Measurements from ENCODE around the gene RTF1. TPM values are rescaled to one million over a fixed set of nuclear protein-coding genes. Genes with fewer than 3 reads are reported as not detected.

Gene RTF1
- total RNA-seq, 1 donor from 2014 or later, result 25.4 TPM

DNA sequence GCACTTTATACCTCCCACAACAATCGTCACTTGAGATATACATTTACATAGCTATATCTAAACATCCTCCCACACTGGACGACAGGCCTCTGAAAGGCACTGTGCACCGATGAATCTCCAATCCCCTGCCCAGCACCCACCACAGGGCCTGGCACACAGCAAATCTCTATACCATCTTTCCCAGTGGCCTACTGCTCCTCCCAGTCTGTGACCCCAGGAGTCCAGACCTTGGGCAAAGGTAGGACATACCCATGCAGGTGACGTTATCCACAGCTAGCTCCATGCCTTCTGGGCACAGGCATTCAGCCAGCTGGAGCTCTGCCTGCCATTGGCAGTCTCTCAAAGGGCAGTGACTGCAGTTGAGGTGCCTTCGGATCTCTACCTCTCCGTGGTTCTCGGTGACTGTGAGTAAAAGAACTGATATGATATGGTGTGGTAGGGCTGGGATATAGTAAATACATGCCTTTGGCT, 91.0 kb downstream of the RTF1 start:
- no peak for DNase-seq

DNA sequence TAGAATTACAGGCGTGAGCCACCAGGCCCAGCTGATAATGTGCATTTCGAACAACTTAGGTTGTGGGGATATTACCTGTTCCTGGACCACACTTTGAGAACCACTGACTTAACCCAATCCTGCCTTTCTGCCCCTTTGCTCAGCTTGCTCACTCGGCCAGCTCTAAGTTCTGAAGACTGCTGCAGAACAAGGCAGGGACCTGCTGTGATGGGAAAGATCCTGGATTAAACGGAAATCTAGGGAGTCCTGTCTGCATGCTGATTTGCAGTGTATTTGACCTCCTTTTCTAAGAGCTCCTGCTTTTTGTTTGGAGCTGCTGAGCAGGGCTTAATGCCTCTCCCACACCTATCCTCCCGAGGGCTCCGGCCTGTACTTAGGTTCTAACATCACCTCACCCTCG, 93.8 kb downstream of the RTF1 start:
- DNase-seq, result no peak

DNA sequence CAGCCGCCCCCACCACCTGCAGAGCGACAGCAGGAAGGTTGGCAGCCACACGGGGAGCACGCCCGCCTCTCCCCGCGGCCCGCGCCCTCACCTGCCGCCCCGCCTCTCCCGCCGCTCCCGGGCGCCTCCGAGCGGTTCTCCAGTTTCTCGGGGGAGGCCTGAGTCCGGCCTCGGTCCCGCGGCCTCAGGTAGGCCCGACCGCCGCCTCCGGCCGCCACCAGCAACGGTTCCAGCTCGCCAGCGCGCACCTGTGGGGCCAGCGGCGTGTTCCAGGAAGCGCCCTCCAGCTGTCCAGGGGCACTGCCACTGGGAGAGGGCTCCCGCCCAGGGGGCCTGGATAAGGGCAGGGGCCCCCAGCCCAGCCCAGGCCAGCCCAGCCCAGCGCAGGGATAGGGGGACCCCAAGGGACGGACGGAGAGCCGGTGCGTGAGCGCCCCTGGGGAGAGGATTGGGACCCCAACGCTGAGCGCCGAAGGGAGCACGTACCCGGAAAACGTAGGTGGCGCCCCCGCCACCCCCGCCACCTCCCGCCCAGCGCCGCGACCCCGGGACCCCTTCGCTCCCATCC, 94.5 kb downstream of the RTF1 start:
- DNase-seq, result no peak

DNA sequence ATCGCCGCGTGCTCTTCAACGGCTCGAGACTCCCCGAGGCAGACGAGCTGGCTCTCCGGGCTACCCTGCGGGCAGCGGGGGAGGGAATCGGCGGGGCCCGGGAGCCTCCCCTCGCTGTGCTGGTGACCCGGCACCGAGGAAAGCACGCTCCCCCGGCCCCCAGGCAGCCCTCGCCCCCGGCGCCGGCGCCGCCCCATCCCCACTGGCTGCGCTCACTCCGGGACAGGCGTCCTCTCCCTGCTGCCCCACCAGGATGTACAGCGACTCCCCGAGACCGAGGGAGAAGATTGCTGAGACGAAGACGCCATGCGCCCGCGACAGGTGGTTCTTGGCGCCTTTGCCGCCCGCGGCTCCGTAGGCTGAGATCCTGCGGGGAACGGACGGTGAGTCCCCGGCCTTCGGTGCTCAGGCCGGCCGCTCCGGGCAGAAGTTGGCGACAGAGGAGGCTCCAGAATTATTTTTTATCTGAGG, 95.0 kb downstream of the RTF1 start:
- peak; percentile 10 for DNase-seq

DNA sequence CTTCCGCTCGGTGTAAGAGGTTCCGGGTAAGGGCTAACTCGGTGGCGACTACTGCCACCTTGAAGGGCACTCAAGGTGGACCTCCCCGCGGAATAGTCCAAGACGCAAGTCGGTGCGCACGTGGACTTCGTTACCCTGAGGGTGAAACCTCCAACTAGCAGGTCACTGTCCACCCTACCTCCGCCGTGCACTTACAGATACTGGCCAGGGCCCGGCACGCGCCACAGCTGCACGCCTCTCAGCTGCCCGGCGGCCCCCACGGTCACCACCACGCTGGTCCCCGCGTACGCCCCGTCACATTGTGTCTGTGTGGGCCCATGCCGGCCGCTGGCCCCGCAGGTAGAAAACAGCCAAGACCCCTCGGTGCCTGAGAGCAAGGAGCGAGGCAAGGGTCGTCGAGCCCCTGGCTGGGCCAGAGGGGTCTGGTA, 95.6 kb downstream of the RTF1 start:
- no peak for DNase-seq

DNA sequence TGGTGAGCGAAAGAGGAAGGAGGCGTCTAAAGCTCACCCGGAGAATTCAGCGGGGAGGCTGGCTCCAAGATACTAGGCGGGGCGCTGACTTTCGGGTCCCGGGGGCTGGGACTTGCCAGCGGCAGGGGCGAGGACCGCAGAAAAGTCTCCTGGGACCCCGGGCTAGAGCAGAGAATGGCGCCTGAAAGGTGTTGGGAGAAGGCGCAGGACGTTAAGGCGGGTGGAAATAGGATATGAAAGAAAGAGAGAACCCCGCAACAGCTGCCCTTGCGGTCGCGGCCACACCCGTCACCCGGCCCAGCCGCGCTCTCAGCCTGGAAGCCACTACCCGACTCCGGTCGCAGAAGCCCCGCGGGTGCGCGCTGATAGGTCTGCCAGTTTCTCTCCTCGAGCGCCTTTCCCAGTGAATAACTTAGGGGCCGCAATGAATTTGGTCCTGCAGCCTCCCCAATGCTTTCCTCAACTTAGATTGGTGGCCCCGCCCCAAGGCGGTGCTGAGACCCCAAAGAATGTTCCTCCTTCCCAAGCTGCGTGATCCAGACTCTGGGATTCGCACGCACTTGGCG, 96.1 kb downstream of the RTF1 start:
- peak; percentile 19 for DNase-seq

DNA sequence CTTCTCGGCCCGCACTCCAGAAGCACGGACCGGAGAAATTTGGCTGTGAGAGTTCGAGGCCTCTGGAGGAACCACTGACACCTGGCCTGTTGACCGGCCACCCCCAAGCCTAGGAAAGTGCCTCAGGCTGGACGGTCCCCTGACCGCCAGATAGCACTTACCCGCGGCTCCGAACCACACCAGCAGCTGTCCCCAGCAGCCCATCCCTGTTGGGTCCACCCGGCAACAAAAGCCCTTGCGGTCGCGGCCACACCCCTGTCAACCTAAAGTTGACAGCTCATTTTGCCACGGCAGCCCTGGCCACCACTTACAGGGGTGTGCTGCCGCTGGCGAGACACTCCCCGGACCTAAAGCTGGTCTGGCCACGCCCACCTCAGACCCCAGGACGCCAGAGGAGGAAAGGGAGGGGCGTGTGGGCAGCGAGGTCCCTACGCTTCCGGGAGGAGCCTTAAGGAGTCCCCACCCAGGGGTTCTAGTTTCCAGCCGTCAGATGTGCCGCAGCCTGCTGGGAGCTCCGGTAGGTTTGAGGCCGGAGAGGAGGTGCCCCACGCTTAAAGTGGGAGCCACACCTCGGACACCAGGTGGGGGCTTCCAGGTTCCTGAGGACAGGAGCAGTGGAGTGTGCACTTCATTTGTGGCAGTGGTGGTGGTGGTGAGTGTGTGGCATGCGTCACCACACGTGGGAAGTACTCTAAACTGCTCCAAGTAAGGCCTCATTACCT, 96.8 kb downstream of the RTF1 start, which contains the start of gene LTK:
Gene LTK, minus strand, starts transcription at position 322 of the 722 bp plus-strand sequence. Its CDS starts 118 bp downstream, at position 204.
- DNase-seq, result no peak

DNA sequence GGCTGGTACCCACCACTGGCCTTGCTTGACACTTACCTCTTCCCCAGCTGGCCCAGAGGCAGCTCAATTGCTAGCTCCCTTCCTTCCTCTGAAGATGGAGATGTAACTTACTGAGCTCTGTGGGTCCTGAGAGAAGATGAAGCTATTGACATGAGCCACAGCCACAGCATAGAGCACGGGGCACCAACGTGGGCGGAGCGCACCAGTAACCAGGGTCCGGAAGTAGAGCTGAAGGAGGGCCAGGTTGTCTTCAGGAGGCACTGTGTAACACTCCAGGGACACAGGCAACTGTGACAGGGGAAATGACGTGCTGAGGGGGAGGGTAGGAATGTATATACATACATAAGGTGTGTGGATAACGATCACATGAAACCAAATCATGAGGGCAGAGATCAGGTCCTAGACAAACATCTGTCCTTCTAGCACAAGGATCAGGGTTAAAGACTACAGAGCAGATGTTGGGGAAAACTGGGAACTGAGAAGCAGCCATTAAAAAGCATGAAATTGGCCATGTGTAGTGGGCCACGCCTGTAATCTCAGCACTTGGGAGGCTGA, 101.1 kb downstream of the RTF1 start:
- DNase-seq, result no peak

DNA sequence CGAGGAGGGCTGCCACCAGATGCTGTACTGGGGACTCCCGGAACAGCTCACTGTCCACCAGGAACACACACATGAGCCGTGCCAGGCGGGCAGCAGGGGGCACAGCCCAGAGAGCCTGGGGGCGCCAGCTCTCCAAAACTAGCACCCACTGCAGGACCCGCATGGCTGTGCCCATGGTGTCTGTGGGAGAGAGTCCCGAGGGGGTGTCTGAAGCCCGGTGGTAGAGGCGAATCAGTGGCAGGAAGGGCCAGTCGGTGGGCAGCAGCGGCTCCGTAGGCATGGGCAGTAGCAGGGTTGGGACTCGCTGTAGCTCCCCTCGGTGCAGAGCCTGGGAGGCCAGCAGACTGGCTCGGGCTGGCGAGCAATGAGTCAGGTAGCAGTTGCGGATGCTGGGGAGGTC, 103.7 kb downstream of the RTF1 start:
- no peak for DNase-seq

DNA sequence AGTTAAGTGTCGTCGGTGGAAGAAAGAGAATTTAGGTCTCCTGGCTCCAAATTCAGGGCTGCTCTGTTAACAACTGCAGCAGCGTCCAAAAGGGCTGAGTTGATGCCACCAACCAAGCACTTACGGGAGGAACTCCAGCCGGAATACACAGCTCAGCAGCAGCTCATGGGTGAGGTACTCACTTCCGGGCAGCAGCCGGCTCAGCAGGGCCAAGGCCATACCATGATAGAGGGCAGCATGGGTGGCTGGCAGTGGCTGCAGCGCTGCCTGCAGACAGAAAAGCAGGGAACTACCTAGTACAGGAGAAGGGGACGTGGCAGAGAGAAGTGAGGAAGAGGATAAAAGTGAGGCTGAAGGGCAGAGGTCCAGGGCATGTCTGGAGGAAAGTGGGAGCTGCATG, 104.7 kb downstream of the RTF1 start:
- DNase-seq, result no peak

DNA sequence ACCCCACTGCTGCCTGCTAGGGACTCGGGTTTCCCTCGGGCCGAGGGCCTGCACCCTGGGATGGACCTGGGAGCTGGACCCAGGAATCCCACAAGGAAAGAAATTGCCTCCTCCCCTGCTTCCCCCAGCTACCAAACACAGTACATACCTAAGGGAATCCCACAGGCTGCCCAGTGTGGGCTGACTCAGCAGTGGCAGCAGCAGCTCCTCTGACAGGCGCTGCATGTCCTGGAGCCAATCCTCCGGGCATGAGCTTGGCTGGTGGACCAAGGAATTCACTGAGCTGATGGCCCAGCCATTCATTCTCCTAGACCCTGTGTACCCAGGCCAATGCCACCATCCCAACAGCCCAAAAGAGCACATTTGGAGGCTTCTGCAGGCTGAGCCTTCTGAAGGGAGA, 106.2 kb downstream of the RTF1 start:
- no peak for DNase-seq

DNA sequence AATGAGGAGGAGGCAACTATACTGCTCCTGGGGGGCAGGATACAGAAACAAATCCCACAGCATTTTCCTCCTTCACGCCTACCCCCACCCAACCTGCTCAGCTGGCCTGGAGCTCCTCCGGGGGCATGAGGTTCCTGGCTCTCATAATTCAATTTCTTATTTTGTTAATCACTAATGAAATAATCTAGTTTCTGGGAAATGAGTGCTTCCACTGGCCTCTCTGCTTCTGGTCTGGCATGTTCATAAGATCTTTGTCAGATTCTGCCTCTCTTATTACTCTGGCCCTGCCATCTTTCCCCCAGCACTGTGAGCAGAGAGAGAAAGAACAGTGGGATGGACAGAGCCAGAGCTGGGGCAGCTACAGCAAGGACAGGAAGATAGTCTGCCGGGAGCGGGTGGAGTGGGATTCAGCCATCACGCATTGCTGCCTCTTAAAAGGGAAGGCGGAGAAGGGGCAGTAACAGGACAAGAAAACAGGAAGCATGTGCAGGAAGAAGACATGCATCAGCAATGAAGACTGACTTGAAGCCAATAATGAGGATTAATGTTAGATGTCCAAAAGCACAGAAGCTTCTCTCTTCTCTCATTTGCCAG, 113.6 kb downstream of the RTF1 start:
- DNase-seq, result peak; percentile 56

Other genes with a start within 250 kb of the RTF1 start
- gene EXD1, start 186.3 kb upstream of the RTF1 start, total RNA-seq, result not detected in 2 replicates
- 73.3 and 92.7 TPM in 2 replicates for gene CHP1, start 185.8 kb upstream of the RTF1 start, total RNA-seq
- 3.6 and 14.1 TPM in 2 replicates for gene OIP5, start 84.5 kb upstream of the RTF1 start, total RNA-seq
- gene NUSAP1, start 84.2 kb upstream of the RTF1 start, total RNA-seq, result 39.0 and 113 TPM in 2 replicates
- gene NDUFAF1, start 14.6 kb upstream of the RTF1 start, total RNA-seq, result 20.3 and 22.6 TPM in 2 replicates
- 0.56 and 0.68 TPM in 2 replicates for gene ITPKA, start 76.8 kb downstream of the RTF1 start, total RNA-seq
- gene LTK, start 96.7 kb downstream of the RTF1 start, total RNA-seq, result 0.09 TPM in 1 of 2 replicates, not detected in the other
- gene RPAP1, start 127.2 kb downstream of the RTF1 start, total RNA-seq, result 35.9 and 68.0 TPM in 2 replicates
- gene TYRO3, start 142.1 kb downstream of the RTF1 start, total RNA-seq, result 2.6 and 5.0 TPM in 2 replicates
- gene MGA, start 243.3 kb downstream of the RTF1 start, total RNA-seq, result 42.0 and 59.7 TPM in 2 replicates

Data from dermis blood vessel endothelial cell (primary cell).